OCI-LY7 (cell line): Measurements from ENCODE around the gene ZFP36L1.

Source experiments
- EZH2phosphoT487 ChIP-seq: fragments of 200-600 bp; sonication (generic); IDR thresholded peaks from 2 replicates; pipeline ENCODE4 v1.6.1; 2018; ENCODE audit warnings: low read depth, borderline replicate concordance, mild to moderate bottlenecking, mixed run types, antibody characterized with exemption, low read length, moderate library complexity, mixed read lengths
- TF ChIP-seq, protein P1 (sequence below): fragments of 200-600 bp; sonication (generic); conservative IDR thresholded peaks from 2 replicates; pipeline ENCODE4 v1.5.1; 2014; ENCODE audit warnings: mild to moderate bottlenecking, antibody characterized with exemption, low read length, moderate library complexity, mixed read lengths

DNA sequence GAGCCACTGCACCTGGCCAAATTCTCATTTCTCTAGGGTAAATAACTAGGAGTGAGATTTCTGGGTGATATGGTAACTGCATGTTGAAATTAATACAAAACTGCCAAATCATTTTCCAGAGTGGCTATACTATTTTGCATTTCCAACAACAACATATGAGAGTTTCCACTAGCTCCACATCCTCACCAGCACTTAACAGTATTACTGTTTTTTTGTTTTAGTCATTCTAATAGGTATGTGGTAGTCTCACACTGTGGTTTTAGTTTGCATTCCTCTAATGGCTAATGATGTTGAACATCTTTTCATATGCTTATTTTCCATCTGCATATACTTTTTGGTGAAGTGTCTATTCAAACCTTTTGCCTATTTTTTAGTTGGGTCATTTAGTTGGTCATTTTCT is 5.8 kb upstream of the ZFP36L1 start:
- TF ChIP-seq, protein P1, sequence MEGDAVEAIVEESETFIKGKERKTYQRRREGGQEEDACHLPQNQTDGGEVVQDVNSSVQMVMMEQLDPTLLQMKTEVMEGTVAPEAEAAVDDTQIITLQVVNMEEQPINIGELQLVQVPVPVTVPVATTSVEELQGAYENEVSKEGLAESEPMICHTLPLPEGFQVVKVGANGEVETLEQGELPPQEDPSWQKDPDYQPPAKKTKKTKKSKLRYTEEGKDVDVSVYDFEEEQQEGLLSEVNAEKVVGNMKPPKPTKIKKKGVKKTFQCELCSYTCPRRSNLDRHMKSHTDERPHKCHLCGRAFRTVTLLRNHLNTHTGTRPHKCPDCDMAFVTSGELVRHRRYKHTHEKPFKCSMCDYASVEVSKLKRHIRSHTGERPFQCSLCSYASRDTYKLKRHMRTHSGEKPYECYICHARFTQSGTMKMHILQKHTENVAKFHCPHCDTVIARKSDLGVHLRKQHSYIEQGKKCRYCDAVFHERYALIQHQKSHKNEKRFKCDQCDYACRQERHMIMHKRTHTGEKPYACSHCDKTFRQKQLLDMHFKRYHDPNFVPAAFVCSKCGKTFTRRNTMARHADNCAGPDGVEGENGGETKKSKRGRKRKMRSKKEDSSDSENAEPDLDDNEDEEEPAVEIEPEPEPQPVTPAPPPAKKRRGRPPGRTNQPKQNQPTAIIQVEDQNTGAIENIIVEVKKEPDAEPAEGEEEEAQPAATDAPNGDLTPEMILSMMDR: no peak
- no peak for TF ChIP-seq EZH2phosphoT487
